Activated CD4-positive, alpha-beta T cell treated with anti-CD3 and anti-CD28 coated beads for 36 hours (primary cell): ENCODE data around the gene PDZD7. TPM values are rescaled to one million over a fixed set of nuclear protein-coding genes. Genes with fewer than 3 reads are reported as not detected.

Source experiments
- ATAC-seq: fragments of 200-7000 bp; cut with Tn5 transposase; one replicate; pipeline ENCODE4 v1.10.0; 2021; ENCODE audit warnings: mild to moderate bottlenecking, moderate library complexity
- CTCF ChIA-PET: fragments of 350-600 bp; sonication (Branson Sonifier 250); formaldehyde crosslinking; loops from one replicate; lab custom pipeline; 2021; ENCODE audit warnings: antibody characterized with exemption; lab: Charles Lee
- POLR2A ChIA-PET: fragments of 350-600 bp; sonication (Branson Sonifier 250); formaldehyde crosslinking; loops from one replicate; lab custom pipeline; 2021; ENCODE audit warnings: antibody characterized with exemption, inconsistent platforms; lab: Charles Lee
- DNase-seq: peaks from one replicate; pipeline ENCODE4 v3.0.0-alpha.2; 2020
- H3K27ac Mint-ChIP-seq: one replicate; pipeline ENCODE4 v1.8.0; 2021; ENCODE audit warnings: mixed read lengths
- H3K27me3 Mint-ChIP-seq: one replicate; pipeline ENCODE4 v1.8.0; 2021; ENCODE audit warnings: mixed read lengths
- H3K36me3 Mint-ChIP-seq: one replicate; pipeline ENCODE4 v1.8.0; 2021; ENCODE audit warnings: low read depth, mixed read lengths
- H3K4me1 Mint-ChIP-seq: one replicate; pipeline ENCODE4 v1.8.0; 2021; ENCODE audit warnings: mixed read lengths
- H3K4me3 Mint-ChIP-seq: one replicate; pipeline ENCODE4 v1.8.0; 2021; ENCODE audit warnings: mild to moderate bottlenecking, moderate library complexity, mixed read lengths
- H3K9me3 Mint-ChIP-seq: one replicate; pipeline ENCODE4 v1.8.0; 2021; ENCODE audit warnings: low read depth, mixed read lengths
- intact Hi-C, 2 experiments: fragments of 100-400 bp; cut with DNase I in 1 of 2; cut with micrococcal nuclease in 1 of 2; formaldehyde crosslinking; loops; one replicate each; pipeline versions ENCODE4 v1.14.2 to v1.15.1; 2022 to 2024; cut with DNase I, micrococcal nuclease
- total RNA-seq, 2 experiments: library from RNA; stranded (reverse); gene quantifications; one replicate each; pipeline ENCODE4 v1.2.3, GENCODE V29; 2021

The PDZD7 gene
- under 1 TPM; 0.28 to 0.32 TPM for total RNA-seq

DNA sequence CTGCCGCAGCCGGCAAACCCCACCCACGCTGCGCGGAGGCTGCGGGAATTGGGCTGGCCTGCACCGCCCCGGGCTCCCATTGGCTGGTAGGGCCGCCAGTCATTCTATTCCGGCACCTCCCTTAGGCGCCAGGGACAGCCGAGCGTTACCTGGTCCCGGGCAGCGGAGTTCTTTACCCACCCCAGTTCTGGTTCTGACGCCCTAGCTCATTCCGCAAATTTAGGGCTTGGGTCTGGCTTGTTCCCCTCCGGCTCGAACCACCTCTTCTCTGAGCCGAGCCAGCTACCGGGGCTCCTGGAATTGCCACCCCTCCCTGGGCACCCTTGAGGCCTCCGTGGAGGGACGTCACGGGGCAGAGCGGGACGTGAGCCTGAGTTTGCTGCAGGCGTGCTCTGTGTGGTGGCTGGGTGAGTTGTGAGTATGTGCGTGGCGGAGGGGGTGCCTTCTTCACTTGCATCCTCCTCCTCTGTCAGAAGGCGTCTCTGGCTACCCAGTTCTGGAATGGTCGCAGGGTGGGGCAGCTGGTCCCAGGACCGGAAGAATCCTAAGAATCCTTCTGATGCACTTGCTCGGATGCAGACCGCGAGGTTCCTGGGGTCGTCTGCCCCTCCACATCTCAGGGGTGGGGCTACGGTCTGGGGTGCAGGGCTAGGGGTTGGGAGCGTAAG lies at the start of gene PDZD7, which contains the start of gene SFXN3:
TSS of gene PDZD7 (minus strand) at position 2 of the 668 bp plus-strand sequence. CDS start 910 bp downstream, outside the sequence.
TSS of gene SFXN3 (plus strand) at position 107 of the 668 bp plus-strand sequence. CDS start 3,461 bp downstream, outside the sequence.
- peak; percentile 85 for ATAC-seq
- intact Hi-C loops = loop anchor here (1.0 to 5.0 kb wide), 9 partner anchors 11 to 1025 kb away; partner anchors contain the start of genes MRPL43 (in 2 of the 2), TWNK (in 2 of the 2), ARMH3 (in 1 of the 2) and LZTS2 (in 1 of the 2)
- peaks cover 3% of the 10 kb centered on the region for H3K36me3 Mint-ChIP-seq
- ChIA-PET POLR2A (interaction anchor here (1.3 kb wide), 1 partner anchor 12 kb away, joined by 11 read pairs; no protein-coding TSS in a partner anchor), CTCF (interaction anchor here (0.6 to 25.2 kb wide), 12 partner anchors 9 to 288 kb away, joined by 3 to 526 read pairs (median 5); partner anchors contain the start of gene KAZALD1)
- H3K9me3 Mint-ChIP-seq = no peaks in the 10 kb centered on the region
- H3K27me3 Mint-ChIP-seq = no peaks in the 10 kb centered on the region
- DNase-seq = peak; percentile 98
- peak within 1 kb of the TSS; percentile 82 for H3K27ac Mint-ChIP-seq
- peaks cover 22% of the 10 kb centered on the region for H3K4me1 Mint-ChIP-seq
- peak within 1 kb of the TSS; percentile 80 for H3K4me3 Mint-ChIP-seq

DNA sequence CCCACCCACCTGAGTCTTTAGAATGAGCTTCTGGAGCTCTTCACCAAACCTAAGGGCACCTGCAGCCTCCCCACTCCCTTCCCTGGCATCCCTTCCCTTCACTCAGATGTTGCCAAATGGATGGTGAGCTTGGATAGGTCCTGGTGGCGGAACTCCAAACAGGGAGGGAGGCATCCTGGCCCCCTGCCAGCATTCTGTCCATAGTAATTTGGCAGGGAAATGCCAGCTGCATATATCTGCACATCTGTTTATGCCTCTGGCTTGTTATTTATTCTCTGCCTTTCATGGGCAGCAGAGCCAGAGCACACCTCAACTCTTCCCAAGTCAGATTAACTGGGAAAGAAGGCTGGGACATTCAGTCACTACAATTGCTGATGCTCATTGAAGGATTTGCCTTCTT lies 48.9 kb upstream of the PDZD7 start:
- H3K9me3 Mint-ChIP-seq = no peaks in the 10 kb centered on the region
- CTCF ChIA-PET = interaction anchor here (0.7 to 0.9 kb wide), 2 partner anchors 63 to 613 kb away, joined by 3 read pairs; no protein-coding TSS in a partner anchor
- no peaks in the 10 kb centered on the region for H3K4me1 Mint-ChIP-seq
- intact Hi-C loops = no loop called here
- no peak overlapping the region for H3K4me3 Mint-ChIP-seq
- POLR2A ChIA-PET = no interaction called here
- DNase-seq (no peak), ATAC-seq (no peak)
- no peaks in the 10 kb centered on the region for H3K36me3 Mint-ChIP-seq
- peaks cover 40% of the 10 kb centered on the region for H3K27me3 Mint-ChIP-seq
- no peak overlapping the region for H3K27ac Mint-ChIP-seq

DNA sequence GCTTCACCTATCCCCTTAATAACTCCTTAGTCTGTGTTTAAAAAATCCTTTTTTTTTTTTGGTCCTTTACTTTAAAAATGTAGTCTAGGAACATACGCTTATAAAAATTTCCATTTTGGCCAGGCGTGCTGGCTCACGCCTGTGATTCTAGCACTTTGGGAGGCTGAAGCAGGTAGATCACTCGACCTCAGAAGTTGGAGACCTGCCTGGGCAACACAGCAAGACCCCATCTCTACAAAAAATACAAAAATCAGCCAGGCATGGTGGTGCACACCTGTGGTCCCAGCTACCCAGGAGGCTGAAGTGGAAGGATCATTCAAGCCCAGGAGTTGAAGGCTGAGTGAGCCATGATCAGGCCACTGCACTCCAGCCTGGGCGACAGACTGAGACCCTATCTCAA lies 45.7 kb upstream of the PDZD7 start:
- Mint-ChIP-seq H3K27me3 (peaks cover 41% of the 10 kb centered on the region), H3K4me3 (no peak overlapping the region), H3K9me3 (no peaks in the 10 kb centered on the region), H3K27ac (no peak overlapping the region), H3K36me3 (no peaks in the 10 kb centered on the region), H3K4me1 (peaks cover under 1% of the 10 kb centered on the region)
- ATAC-seq (no peak), DNase-seq (no peak)
- ChIA-PET POLR2A (no interaction called here), CTCF (interaction anchor here (0.6 to 2.1 kb wide), 7 partner anchors 10 to 455 kb away, joined by 3 to 7 read pairs (median 3); no protein-coding TSS in a partner anchor)
- intact Hi-C loops = no loop called here

DNA sequence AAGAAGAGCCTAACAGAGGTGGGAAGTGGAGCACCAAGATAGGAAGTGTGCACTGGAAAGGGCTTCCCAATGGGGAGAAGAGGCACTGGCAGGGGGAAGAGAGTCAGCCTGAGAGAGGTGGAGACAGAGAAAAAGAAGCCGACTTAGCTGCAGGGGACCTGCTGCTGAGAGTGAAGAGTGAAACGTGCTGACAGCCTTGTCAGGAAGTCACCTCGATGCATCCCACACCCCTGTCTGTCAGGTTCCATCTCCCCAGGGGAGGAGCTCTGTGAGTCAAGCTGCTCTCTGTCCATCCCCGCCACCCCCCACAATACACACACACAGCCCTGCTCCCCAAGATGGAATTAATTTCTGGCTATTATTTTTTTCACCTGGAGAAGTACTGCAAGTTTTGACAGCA lies 44.8 kb upstream of the PDZD7 start:
- H3K9me3 Mint-ChIP-seq = no peaks in the 10 kb centered on the region
- peaks cover 37% of the 10 kb centered on the region for H3K27me3 Mint-ChIP-seq
- CTCF ChIA-PET = interaction anchor here (0.6 to 2.1 kb wide), 11 partner anchors 9 to 455 kb away, joined by 3 to 7 read pairs (median 3); no protein-coding TSS in a partner anchor
- POLR2A ChIA-PET = no interaction called here
- ATAC-seq (peak; percentile 46), DNase-seq (peak; percentile 23)
- H3K4me1 Mint-ChIP-seq = peaks cover 4% of the 10 kb centered on the region
- intact Hi-C loops = no loop called here
- no peaks in the 10 kb centered on the region for H3K36me3 Mint-ChIP-seq
- H3K4me3 Mint-ChIP-seq = no peak overlapping the region
- H3K27ac Mint-ChIP-seq = no peak overlapping the region

DNA sequence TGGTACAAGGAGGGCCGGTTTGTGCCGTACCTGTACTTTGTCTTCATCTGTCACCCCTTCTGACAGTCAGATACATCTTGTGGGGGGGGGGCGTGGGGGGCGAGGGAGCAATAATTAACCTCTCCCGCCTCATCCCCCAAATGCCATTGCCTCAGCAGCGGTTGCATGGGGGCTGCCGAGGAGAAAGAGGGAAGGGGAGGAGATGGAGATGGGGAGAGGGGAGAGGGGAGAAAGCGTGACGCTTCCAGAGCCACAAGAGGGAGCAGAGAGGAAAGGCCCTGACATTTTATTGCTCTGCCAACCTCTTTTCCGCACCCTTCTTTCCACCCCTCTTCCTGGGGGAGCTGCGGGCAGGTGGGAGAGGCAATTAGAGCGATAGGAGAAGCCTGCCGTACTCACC lies 42.7 kb upstream of the PDZD7 start:
- H3K9me3 Mint-ChIP-seq = no peaks in the 10 kb centered on the region
- H3K4me1 Mint-ChIP-seq = peaks cover 4% of the 10 kb centered on the region
- ATAC-seq = no peak
- no peaks in the 10 kb centered on the region for H3K36me3 Mint-ChIP-seq
- DNase-seq = no peak
- H3K27ac Mint-ChIP-seq = no peak overlapping the region
- intact Hi-C loops = no loop called here
- CTCF ChIA-PET = interaction anchor here (0.8 to 1.5 kb wide), 5 partner anchors 13 to 383 kb away, joined by 3 to 6 read pairs (median 3); no protein-coding TSS in a partner anchor
- H3K27me3 Mint-ChIP-seq = peaks cover 29% of the 10 kb centered on the region
- POLR2A ChIA-PET = no interaction called here
- no peak overlapping the region for H3K4me3 Mint-ChIP-seq

DNA sequence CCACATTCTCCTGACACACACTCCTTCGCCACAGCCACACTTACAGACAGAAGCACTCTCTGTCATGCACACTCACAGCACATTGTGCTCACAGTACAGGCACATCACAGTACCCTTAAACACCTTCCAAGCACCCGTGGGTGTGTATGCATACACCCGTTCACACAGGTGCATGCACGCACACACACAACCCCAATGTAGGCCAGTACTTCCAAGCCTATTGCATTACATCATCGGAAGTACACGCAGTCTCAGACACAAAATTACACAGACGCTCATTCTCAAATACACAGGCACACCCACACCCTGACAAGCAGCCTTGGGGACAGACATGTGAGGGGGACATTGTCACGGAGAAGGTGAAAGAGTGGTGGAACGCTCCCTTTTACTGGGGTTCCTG lies 42.0 kb upstream of the PDZD7 start:
- intact Hi-C loops = no loop called here
- H3K4me3 Mint-ChIP-seq = no peak overlapping the region
- no peak overlapping the region for H3K27ac Mint-ChIP-seq
- ChIA-PET POLR2A (no interaction called here), CTCF (no interaction called here)
- ATAC-seq = no peak
- H3K9me3 Mint-ChIP-seq = no peaks in the 10 kb centered on the region
- H3K36me3 Mint-ChIP-seq = no peaks in the 10 kb centered on the region
- no peak for DNase-seq
- H3K27me3 Mint-ChIP-seq = peaks cover 26% of the 10 kb centered on the region
- peaks cover 4% of the 10 kb centered on the region for H3K4me1 Mint-ChIP-seq

DNA sequence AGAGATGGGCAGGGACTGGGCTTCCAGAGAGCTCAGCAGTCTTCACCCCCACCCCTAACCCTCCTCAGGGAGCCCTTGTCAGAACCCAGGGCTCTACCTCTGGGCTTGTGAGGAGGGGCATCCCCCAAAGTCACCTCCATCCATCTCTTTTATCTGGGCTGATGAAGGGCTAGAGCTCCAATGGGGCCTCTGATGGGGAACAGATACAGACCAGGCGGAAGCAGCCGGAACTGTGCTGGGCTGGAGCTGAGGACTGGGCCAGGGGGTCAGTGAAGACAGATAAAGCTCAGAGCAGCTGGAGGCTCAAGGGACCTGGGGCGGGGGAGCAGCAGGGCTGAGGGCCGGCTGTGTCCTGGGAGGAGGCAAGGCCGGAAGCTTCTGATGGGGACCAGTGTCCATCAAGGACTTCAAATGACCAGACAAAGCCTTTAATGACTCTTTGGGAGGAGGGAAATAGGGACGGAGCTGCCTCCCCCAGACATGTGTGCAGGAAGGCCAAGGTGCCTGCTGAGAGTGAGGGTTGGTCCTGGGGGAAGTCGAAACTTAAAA lies 41.0 kb upstream of the PDZD7 start:
- Mint-ChIP-seq H3K4me3 (no peak overlapping the region), H3K4me1 (peaks cover 12% of the 10 kb centered on the region), H3K36me3 (no peaks in the 10 kb centered on the region), H3K27ac (no peak overlapping the region), H3K27me3 (peaks cover 26% of the 10 kb centered on the region), H3K9me3 (no peaks in the 10 kb centered on the region)
- ATAC-seq (no peak), DNase-seq (no peak)
- intact Hi-C loops = no loop called here
- ChIA-PET POLR2A (no interaction called here), CTCF (interaction anchor here (0.5 to 22.9 kb wide), 5 partner anchors 9 to 264 kb away, joined by 3 to 526 read pairs (median 3); partner anchors contain the start of genes PDZD7 and SFXN3)

DNA sequence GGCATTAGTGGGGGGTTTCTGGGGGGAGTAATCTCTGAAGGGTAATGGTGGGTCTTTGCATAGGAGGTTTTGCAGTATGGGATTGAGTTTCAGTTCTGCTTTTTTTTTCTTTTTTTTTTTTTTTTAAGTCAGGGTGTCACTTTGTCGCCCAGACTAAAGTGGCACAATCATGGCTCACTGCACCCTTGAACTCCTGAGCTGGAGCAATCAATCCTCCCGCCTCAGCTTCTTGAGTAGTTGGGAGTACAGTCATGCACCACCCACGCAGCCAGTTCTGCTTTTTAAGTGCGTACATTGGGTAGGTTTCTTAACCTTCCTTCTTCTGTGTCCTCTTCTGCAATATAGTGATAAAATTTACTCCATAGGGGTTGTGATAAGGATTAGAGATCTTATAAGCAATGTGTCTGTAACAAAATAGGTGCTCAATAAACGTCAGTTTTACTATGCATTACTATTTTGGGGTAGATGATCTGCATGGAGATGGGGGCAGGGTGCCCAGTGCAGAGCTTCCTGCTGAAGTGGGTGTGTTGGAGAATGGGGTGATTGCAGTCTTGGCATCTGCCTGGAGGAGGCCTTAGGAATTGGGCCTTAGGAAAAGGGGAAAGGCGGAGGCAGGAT lies 40.4 kb upstream of the PDZD7 start:
- no peak overlapping the region for H3K27ac Mint-ChIP-seq
- no peaks in the 10 kb centered on the region for H3K36me3 Mint-ChIP-seq
- no peaks in the 10 kb centered on the region for H3K9me3 Mint-ChIP-seq
- CTCF ChIA-PET = interaction anchor here (0.5 to 22.9 kb wide), 6 partner anchors 8 to 263 kb away, joined by 3 to 526 read pairs (median 3); partner anchors contain the start of genes PDZD7 and SFXN3
- H3K4me3 Mint-ChIP-seq = no peak overlapping the region
- peaks cover 16% of the 10 kb centered on the region for H3K4me1 Mint-ChIP-seq
- H3K27me3 Mint-ChIP-seq = peaks cover 26% of the 10 kb centered on the region
- DNase-seq (peak; percentile 74), ATAC-seq (peak; percentile 43)
- POLR2A ChIA-PET = no interaction called here
- intact Hi-C loops = no loop called here

DNA sequence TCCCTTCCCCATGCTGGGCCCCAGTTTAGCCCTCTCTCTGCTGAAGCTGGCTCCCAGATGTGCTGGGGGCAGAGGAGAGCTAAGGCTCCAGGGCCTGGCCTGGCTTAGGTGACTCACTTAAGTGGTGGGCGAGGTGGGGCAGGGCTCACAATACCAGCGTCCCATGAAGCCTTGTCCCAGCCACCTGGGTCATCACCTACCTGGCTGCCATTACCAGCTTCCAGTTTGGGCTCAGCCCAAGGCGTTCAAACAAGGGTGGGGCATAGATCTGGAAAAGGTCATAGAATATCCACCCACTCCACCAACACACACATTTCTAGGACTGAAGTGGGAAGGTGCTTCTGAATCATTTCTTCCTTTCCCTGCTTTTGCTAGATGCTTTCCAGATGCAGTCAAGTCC lies 39.2 kb upstream of the PDZD7 start:
- intact Hi-C loops = no loop called here
- peaks cover 22% of the 10 kb centered on the region for H3K4me1 Mint-ChIP-seq
- ChIA-PET CTCF (interaction anchor here (1.4 to 22.9 kb wide), 5 partner anchors 10 to 28 kb away, joined by 4 to 526 read pairs (median 6); partner anchors contain the start of genes PDZD7 and SFXN3), POLR2A (no interaction called here)
- DNase-seq = no peak
- no peak for ATAC-seq
- H3K36me3 Mint-ChIP-seq = no peaks in the 10 kb centered on the region
- peaks cover 25% of the 10 kb centered on the region for H3K27me3 Mint-ChIP-seq
- H3K27ac Mint-ChIP-seq = no peak overlapping the region
- no peaks in the 10 kb centered on the region for H3K9me3 Mint-ChIP-seq
- no peak overlapping the region for H3K4me3 Mint-ChIP-seq

DNA sequence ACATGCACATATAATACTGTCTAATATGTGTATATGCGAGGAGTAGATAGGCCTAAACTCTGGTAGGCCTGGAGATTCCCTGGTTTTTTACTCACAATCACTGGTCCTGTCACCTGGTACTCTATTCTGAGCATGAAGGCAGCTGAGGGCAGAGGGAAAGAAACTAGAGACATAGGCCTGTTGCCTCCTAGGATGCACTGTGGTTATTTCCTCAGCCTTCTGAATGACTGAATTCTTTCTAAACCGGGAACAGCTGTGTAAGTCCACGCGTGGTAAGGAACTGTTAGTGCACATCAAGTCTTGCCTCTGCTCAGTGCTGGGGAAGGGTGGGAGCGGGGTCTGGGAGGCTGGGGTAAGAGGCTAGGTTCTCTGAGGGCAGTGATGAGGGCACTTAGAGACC lies 38.5 kb upstream of the PDZD7 start:
- Mint-ChIP-seq H3K4me1 (peaks cover 22% of the 10 kb centered on the region), H3K27me3 (peaks cover 30% of the 10 kb centered on the region)
- intact Hi-C loops = loop anchor here in 1 of 2 experiments (10.0 kb wide), 1 partner anchor 55 kb away; no protein-coding TSS in a partner anchor

More for the DNA sequence above, 38.5 kb upstream of the PDZD7 start:
- DNase-seq = no peak
- ChIA-PET CTCF (interaction anchor here (0.7 to 22.9 kb wide), 10 partner anchors 9 to 165 kb away, joined by 3 to 526 read pairs (median 4); partner anchors contain the start of genes PDZD7 and SFXN3), POLR2A (no interaction called here)
- Mint-ChIP-seq H3K36me3 (no peaks in the 10 kb centered on the region), H3K4me3 (no peak overlapping the region), H3K27ac (no peak overlapping the region), H3K9me3 (no peaks in the 10 kb centered on the region)
- no peak for ATAC-seq
